Right lobe of liver (tissue), 6 donors: ENCODE results near the gene MYL12A. TPM values are rescaled to one million over a fixed set of nuclear protein-coding genes. Genes with fewer than 3 reads are reported as not detected.

Experiments used
- ATAC-seq, 4 donors: fragments of 200-7000 bp; cut with Tn5 transposase; one replicate each; pipeline ENCODE4 v1.9.1; 2020; ENCODE audit warnings: mild to moderate bottlenecking in 4 of 4, moderate library complexity in 4 of 4
- DNase-seq, 3 donors: peaks; one replicate each; pipeline ENCODE4 v3.0.0-alpha.2; 2020
- H3K27ac ChIP-seq, 3 donors: fragments of 200-600 bp; one replicate each; pipeline ENCODE4 v1.8.0; 2022
- H3K27me3 ChIP-seq, 2 donors: fragments of 200-600 bp; one replicate each; pipeline ENCODE4 v1.8.0; 2022
- H3K36me3 ChIP-seq, 4 donors: fragments of 200-600 bp; sonication (generic) in 1 of 4; one replicate each; pipeline versions ENCODE4 v1.5.1 to v1.8.0; 2017 to 2022; ENCODE audit warnings: control low read depth in 1 of 4
- H3K4me1 ChIP-seq, 4 donors: fragments of 200-600 bp; sonication (generic) in 1 of 4; one replicate each; pipeline versions ENCODE4 v1.5.1 to v1.8.0; 2017 to 2022; ENCODE audit warnings: control low read depth in 1 of 4
- H3K4me3 ChIP-seq, 3 donors: fragments of 200-600 bp; one replicate each; pipeline ENCODE4 v1.8.0; 2022
- H3K9me3 ChIP-seq, 4 donors: fragments of 200-600 bp; sonication (generic) in 1 of 4; one replicate each; pipeline versions ENCODE4 v1.5.1 to v1.8.0; 2017 to 2022; ENCODE audit warnings: control low read depth in 1 of 4
- POLR2A ChIP-seq: fragments of 450-650 bp; IDR thresholded peaks from one replicate; pipeline ENCODE4 v1.6.1; 2017; ENCODE audit warnings: antibody characterized with exemption, mild to moderate bottlenecking
- WGBS: methylation state at CpG from one replicate; pipeline ENCODE4 v1.1.6; 2018; ENCODE audit warnings: low coverage, low lambda C conversion rate; ENCODE audit not compliant: insufficient coverage; ENCODE audit errors: missing lambda C conversion rate; 5-methylcytosine and 5-hydroxymethylcytosine counted together
- intact Hi-C, 2 donors: fragments of 100-400 bp; cut with DNase I; formaldehyde crosslinking; loops; one replicate each; pipeline versions ENCODE4 v1.11.2 to v1.14.1; 2022
- total RNA-seq, 6 experiments: library from RNA; depleted of rRNA in 2 of 6; stranded (reverse); fragments of >200 nt in 2 of 6; fragmentation: NEBNext Ultra II Directional in 3 of 6; extraction: Animal tissue kit (Norgen Biotek cat#: 25700) in 3 of 6; gene quantifications; one replicate each; pipeline versions ENCODE4 v1.1.0 to v1.2.4, GENCODE V29; 2016 to 2023
- TF ChIP-seq, protein P1 (sequence below), 4 donors: fragments of 200-600 bp in 3 of 4; fragments of 450-650 bp in 1 of 4; IDR thresholded peaks; one replicate each; pipeline versions ENCODE4 v1.5.1 to v1.8.0; 2016 to 2022; ENCODE audit warnings: antibody characterized with exemption in 4 of 4, mild to moderate bottlenecking in 2 of 4
- donor health status: DM: no; HTN: yes; CAD: no.
- donor health status: DM: no; HTN: no; CAD: no.
- donor health status: DM: no; HTN: no; CAD: no.
- donor health status: DM: no; HTN: yes; CAD: no.
- donor health status: DM: no; HTN: yes; CAD: no.

The MYL12A gene
- total RNA-seq, 6 experiments from 2014 or later = 82.1 to 309 (median 225) TPM

DNA sequence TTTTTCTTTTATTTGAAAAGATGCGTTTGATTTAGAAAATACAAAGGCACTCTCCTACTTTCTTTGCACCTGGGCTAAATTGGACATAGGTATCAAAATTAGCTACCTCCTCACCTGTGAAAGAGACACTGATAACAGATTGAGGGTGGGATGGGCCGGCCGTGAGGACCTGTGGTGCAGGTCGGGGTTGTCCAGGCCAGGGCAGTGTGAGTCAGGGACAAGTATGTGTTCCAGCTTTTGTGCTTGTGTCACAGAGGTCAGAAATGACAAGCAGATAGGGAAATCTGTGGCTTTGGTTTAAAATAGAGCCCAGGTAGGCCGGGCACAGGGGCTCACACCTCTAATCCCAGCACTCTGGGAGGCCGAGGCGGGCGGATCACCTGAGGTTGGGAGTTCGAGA is 36.9 kb downstream of the MYL12A start:
- no peaks in the 10 kb centered on the region for H3K36me3 ChIP-seq
- no peaks in the 10 kb centered on the region for H3K9me3 ChIP-seq
- TF ChIP-seq POLR2A = no peak
- TF ChIP-seq, protein P1, sequence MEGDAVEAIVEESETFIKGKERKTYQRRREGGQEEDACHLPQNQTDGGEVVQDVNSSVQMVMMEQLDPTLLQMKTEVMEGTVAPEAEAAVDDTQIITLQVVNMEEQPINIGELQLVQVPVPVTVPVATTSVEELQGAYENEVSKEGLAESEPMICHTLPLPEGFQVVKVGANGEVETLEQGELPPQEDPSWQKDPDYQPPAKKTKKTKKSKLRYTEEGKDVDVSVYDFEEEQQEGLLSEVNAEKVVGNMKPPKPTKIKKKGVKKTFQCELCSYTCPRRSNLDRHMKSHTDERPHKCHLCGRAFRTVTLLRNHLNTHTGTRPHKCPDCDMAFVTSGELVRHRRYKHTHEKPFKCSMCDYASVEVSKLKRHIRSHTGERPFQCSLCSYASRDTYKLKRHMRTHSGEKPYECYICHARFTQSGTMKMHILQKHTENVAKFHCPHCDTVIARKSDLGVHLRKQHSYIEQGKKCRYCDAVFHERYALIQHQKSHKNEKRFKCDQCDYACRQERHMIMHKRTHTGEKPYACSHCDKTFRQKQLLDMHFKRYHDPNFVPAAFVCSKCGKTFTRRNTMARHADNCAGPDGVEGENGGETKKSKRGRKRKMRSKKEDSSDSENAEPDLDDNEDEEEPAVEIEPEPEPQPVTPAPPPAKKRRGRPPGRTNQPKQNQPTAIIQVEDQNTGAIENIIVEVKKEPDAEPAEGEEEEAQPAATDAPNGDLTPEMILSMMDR (IDR thresholded peaks at IDR 0.05) = no peak
- 89% methylated on average over 9 of the region's 9 CpGs for WGBS
- no peak overlapping the region for H3K4me3 ChIP-seq
- H3K4me1 ChIP-seq = no peaks in the 10 kb centered on the region
- H3K27ac ChIP-seq = no peak overlapping the region
- no peaks in the 10 kb centered on the region for H3K27me3 ChIP-seq
- intact Hi-C loops = loop anchor here in 1 of 2 donors (10.0 kb wide), 2 partner anchors 300 to 380 kb away; no protein-coding TSS in a partner anchor
- ATAC-seq (no peak), DNase-seq (no peak)

DNA sequence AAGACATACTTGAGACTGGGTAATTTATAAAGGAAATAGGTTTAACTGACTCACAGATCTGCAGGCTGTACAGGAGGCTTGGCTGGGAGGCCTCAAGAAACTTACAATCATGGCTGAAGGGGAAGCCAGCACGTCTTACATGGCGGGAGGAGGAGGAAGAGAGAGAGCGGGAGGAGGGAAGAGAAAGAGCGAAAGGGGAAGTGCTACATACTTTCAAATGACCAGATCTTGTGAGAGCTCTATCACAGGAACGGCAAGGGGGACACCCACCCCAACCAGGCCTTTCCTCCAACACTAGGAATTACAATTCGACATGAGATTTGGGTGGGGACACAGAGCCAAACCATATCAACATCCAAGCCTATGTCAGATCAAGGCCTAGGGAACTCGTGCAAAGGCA is 38.6 kb downstream of the MYL12A start:
- DNase-seq (no peak), ATAC-seq (no peak)
- H3K9me3 ChIP-seq = no peaks in the 10 kb centered on the region
- no peak overlapping the region for H3K4me3 ChIP-seq
- no peak overlapping the region for H3K27ac ChIP-seq
- intact Hi-C loops = loop anchor here in 1 of 2 donors (10.0 kb wide), 2 partner anchors 299 to 379 kb away; no protein-coding TSS in a partner anchor
- no peak for TF ChIP-seq POLR2A
- TF ChIP-seq, protein P1 (IDR thresholded peaks at IDR 0.05) = no peak
- 83% methylated on average over 7 of the region's 7 CpGs for WGBS
- no peaks in the 10 kb centered on the region for H3K4me1 ChIP-seq
- no peaks in the 10 kb centered on the region for H3K27me3 ChIP-seq
- H3K36me3 ChIP-seq = no peaks in the 10 kb centered on the region

- intact Hi-C loops = loop anchor here in 1 of 2 donors (10.0 kb wide), 1 partner anchor 381 kb away; no protein-coding TSS in a partner anchor
- no peaks in the 10 kb centered on the region for H3K9me3 ChIP-seq
- ATAC-seq = no peak
- WGBS = 94% methylated on average over 2 of the region's 2 CpGs
- H3K27me3 ChIP-seq = no peaks in the 10 kb centered on the region
- H3K4me1 ChIP-seq = peaks cover 0 to 5% (median 0%) of the 10 kb centered on the region in 4 donors
- no peak overlapping the region for H3K4me3 ChIP-seq
- TF ChIP-seq POLR2A = no peak
- TF ChIP-seq, protein P1 (IDR thresholded peaks at IDR 0.05) = no peak
- no peaks in the 10 kb centered on the region for H3K36me3 ChIP-seq
- H3K27ac ChIP-seq = no peak overlapping the region
- no peak for DNase-seq
These were observed 45.8 kb downstream of the MYL12A start for GRCh38 chr18:3293196-3293951.

DNA sequence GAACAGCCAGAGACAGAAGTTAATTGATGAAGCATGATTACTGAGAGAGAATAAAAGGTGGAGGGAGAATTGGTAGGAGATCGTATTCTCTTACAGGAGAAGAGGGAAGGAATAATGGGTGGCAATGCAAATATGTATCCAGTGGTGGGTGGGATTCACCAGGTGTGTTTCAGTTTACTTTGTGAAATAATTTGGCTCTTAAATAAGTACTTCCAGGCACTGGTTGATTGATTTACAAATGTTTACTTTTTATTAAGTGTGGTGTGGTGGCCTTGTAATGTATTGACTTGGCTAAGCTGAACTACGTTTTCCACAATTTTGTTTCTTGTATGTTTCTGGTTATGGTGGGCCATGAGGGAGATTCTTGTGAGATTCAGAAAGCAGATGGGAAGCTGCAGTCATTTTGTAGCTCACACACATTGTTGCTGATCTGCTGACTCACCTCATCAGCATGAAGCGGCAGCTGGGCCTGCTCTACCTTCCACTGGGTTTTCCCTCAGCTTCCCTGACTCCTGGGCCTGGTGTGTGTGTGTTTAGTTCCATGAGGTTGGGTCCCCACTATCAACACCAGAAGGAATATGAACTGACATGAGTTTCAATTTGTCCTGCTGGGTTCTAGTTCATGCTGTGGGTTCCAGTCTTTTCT is 47.0 kb downstream of the MYL12A start:
- Histone ChIP-seq H3K4me1 (peaks cover 0 to 5% (median 0%) of the 10 kb centered on the region in 4 donors), H3K27ac (no peak overlapping the region), H3K27me3 (no peaks in the 10 kb centered on the region), H3K36me3 (no peaks in the 10 kb centered on the region), H3K4me3 (no peak overlapping the region), H3K9me3 (no peaks in the 10 kb centered on the region)
- ATAC-seq (no peak), DNase-seq (no peak)
- WGBS = 68% methylated on average over 3 of the region's 3 CpGs
- no peak for TF ChIP-seq POLR2A
- TF ChIP-seq, protein P1 (IDR thresholded peaks at IDR 0.05) = no peak
- intact Hi-C loops = loop anchor here in 1 of 2 donors (10.0 kb wide), 1 partner anchor 380 kb away; no protein-coding TSS in a partner anchor
